HEK293T (cell line): ENCODE measurements around the gene ZNF331.

Experiments used
- BHLHE40 ChIP-seq: fragments of 450-650 bp; IDR thresholded peaks from 2 replicates; pipeline ENCODE4 v1.6.1; 2016; ENCODE audit warnings: mild to moderate bottlenecking, moderate library complexity, borderline replicate concordance
- ELF4 ChIP-seq: fragments of 450-650 bp; IDR thresholded peaks from 2 replicates; pipeline ENCODE4 v1.6.1; 2017; ENCODE audit warnings: antibody characterized with exemption
- FOXA1 ChIP-seq: fragments of 450-650 bp; IDR thresholded peaks from 2 replicates; pipeline ENCODE4 v1.6.1; 2016; ENCODE audit warnings: mild to moderate bottlenecking
- FOXM1 ChIP-seq: fragments of 450-650 bp; IDR thresholded peaks from 2 replicates; pipeline ENCODE4 v1.6.1; 2017; ENCODE audit warnings: mild to moderate bottlenecking, borderline replicate concordance
- SP1 ChIP-seq: fragments of 450-650 bp; IDR thresholded peaks from 2 replicates; pipeline ENCODE4 v1.6.1; 2017
- SUZ12 ChIP-seq: fragments of 450-650 bp; IDR thresholded peaks from 2 replicates; pipeline ENCODE4 v1.6.1; 2016; ENCODE audit warnings: mild to moderate bottlenecking
- TARDBP ChIP-seq: fragments of 450-650 bp; IDR thresholded peaks from 2 replicates; pipeline ENCODE4 v1.6.1; 2016
- ZNF384 ChIP-seq: fragments of 450-650 bp; IDR thresholded peaks from 2 replicates; pipeline ENCODE4 v1.6.1; 2016
- TF ChIP-seq, protein P1 (sequence below): fragments of 450-650 bp; IDR thresholded peaks from 2 replicates; pipeline ENCODE4 v1.6.1; 2016

DNA sequence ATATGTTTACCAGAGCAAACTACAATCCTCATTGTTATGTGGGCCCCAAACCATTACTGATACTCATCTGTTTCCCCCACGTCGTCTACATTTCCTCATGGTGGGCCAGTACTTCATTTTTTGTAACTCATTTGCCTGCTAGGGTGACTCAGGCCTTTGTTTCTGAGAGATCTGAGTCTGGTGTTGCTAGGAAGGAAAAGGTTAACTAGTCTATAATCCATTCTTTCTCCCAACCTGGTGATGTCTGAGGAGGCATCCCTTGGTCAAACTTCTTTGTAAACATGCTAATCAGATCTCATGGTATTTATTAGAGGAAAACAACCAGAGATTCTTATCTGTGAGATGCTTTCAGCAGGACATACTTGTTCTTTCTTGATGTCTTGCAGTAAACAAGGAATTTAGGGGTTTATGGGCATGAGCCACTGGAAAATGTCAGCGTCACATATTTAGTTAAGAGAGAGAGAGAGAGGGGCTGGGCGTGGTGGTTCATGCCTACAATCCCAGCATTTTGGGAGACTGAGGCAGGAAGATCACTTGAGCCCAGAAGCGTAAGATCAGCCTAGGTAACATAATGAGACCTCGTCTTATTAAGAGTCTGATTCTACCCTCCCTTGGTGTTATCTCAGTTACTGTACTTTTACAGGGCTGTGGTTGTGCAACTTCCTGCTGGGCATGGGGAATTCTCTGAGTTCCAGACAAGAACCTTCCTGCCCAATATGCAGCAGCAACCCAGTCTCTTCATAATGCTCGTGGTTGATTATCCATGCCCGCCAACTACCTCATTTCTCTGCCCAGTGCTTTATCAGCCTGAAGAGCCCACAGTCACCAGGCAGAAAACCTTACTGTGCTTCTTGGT, 84.2 kb downstream of the ZNF331 start:
- no peak for TF ChIP-seq SP1
- TF ChIP-seq SUZ12: no peak
- no peak for TF ChIP-seq ZNF384
- TF ChIP-seq BHLHE40: no peak
- TF ChIP-seq ELF4: no peak
- no peak for TF ChIP-seq TARDBP
- TF ChIP-seq FOXM1: no peak
- no peak for TF ChIP-seq FOXA1
- TF ChIP-seq, protein P1, sequence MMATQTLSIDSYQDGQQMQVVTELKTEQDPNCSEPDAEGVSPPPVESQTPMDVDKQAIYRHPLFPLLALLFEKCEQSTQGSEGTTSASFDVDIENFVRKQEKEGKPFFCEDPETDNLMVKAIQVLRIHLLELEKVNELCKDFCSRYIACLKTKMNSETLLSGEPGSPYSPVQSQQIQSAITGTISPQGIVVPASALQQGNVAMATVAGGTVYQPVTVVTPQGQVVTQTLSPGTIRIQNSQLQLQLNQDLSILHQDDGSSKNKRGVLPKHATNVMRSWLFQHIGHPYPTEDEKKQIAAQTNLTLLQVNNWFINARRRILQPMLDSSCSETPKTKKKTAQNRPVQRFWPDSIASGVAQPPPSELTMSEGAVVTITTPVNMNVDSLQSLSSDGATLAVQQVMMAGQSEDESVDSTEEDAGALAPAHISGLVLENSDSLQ: no peak
